CD4-positive, alpha-beta T cell (primary cell): Measurements from ENCODE around the gene SHOC2. TPM values are rescaled to one million over a fixed set of nuclear protein-coding genes. Genes with fewer than 3 reads are reported as not detected.
A peak's percentile ranks its signal among the peaks of the same experiment; 100 is the strongest.

Experiments used
- ATAC-seq: fragments of 200-7000 bp; cut with Tn5 transposase; one replicate; pipeline ENCODE4 v1.10.0; 2022; ENCODE audit warnings: mild to moderate bottlenecking; ENCODE audit not compliant: poor library complexity
- CTCF ChIA-PET: fragments of 350-600 bp; sonication (Branson Sonifier 250); formaldehyde crosslinking; loops from one replicate; lab custom pipeline; 2021; ENCODE audit warnings: antibody characterized with exemption, inconsistent platforms; lab: Charles Lee
- POLR2A ChIA-PET: fragments of 350-600 bp; sonication (Branson Sonifier 250); formaldehyde crosslinking; loops from one replicate; lab custom pipeline; 2021; ENCODE audit warnings: antibody characterized with exemption, inconsistent platforms; lab: Charles Lee
- DNase-seq, 14 experiments: peaks; one replicate each; pipeline ENCODE4 v3.0.0-alpha.2; 2013 to 2020; ENCODE audit warnings: mixed read lengths in 2 of 14
- H3K27ac ChIP-seq, 2 donors: one replicate each; pipeline versions ENCODE4 v1.5.1 to v1.7.0; 2013; ENCODE audit warnings: low read length in 2 of 2, low read depth in 1 of 2, mild to moderate bottlenecking in 1 of 2
- H3K27me3 ChIP-seq, 2 experiments: 1 replicate in 1 of 2; 2 replicates in 1 of 2; pipeline versions ENCODE4 v1.6.1 to v1.7.0; 2013; ENCODE audit warnings: low read length in 2 of 2, control low read depth in 1 of 2, mild to moderate bottlenecking in 1 of 2, moderate library complexity in 1 of 2; ENCODE audit not compliant: insufficient read depth in 2 of 2, control insufficient read depth in 1 of 2
- H3K36me3 ChIP-seq: one replicate; pipeline ENCODE4 v1.6.1; 2013; ENCODE audit warnings: low read length, control low read depth; ENCODE audit not compliant: insufficient read depth
- H3K4me1 ChIP-seq: one replicate; pipeline ENCODE4 v1.6.1; 2013; ENCODE audit warnings: low read length, control low read depth; ENCODE audit not compliant: insufficient read depth
- H3K4me3 ChIP-seq: one replicate; pipeline ENCODE4 v1.5.1; 2013; ENCODE audit warnings: mild to moderate bottlenecking, low read length, moderate library complexity
- H3K9me3 ChIP-seq, 2 experiments: 1 replicate in 1 of 2; 2 replicates in 1 of 2; pipeline versions ENCODE4 v1.6.1 to v1.7.0; 2013; ENCODE audit warnings: low read length in 2 of 2, mild to moderate bottlenecking in 2 of 2, control low read depth in 1 of 2, moderate library complexity in 1 of 2; ENCODE audit not compliant: control insufficient read depth in 1 of 2, insufficient read depth in 1 of 2
- H3K27ac Mint-ChIP-seq: one replicate; pipeline ENCODE4 v1.8.0; 2020; ENCODE audit warnings: mixed read lengths
- H3K27me3 Mint-ChIP-seq: one replicate; pipeline ENCODE4 v1.8.0; 2021; ENCODE audit warnings: mixed read lengths
- H3K36me3 Mint-ChIP-seq: one replicate; pipeline ENCODE4 v1.8.0; 2021; ENCODE audit warnings: low read depth, mixed read lengths
- H3K4me1 Mint-ChIP-seq: one replicate; pipeline ENCODE4 v1.8.0; 2021; ENCODE audit warnings: low read depth, mixed read lengths
- H3K4me3 Mint-ChIP-seq: one replicate; pipeline ENCODE4 v1.8.0; 2020; ENCODE audit warnings: mild to moderate bottlenecking, mixed read lengths
- H3K9me3 Mint-ChIP-seq: one replicate; pipeline ENCODE4 v1.8.0; 2020; ENCODE audit warnings: mixed read lengths
- CTCF ChIP-seq: fragments of 200-600 bp; IDR thresholded peaks from one replicate; pipeline ENCODE4 v1.8.0; 2022; ENCODE audit warnings: antibody characterized with exemption, mild to moderate bottlenecking
- intact Hi-C, 2 experiments: fragments of 100-400 bp; cut with DNase I in 1 of 2; cut with micrococcal nuclease in 1 of 2; formaldehyde crosslinking; loops; one replicate each; pipeline versions ENCODE4 v1.15.1 to v1.9.0; 2023 to 2025; cut with DNase I, micrococcal nuclease
- total RNA-seq, 174 experiments: library from RNA in 2 of 174; stranded (reverse) in 2 of 174; gene quantifications; one replicate each; pipeline ENCODE4 v1.2.3 and lab custom pipeline; 2021 to 2026

The SHOC2 gene
- total RNA-seq, 2 experiments from 2014 or later = 65.9 to 66.9 TPM

- no peak for TF ChIP-seq CTCF
- ChIA-PET POLR2A (interaction anchor here (0.6 to 2.1 kb wide), 8 partner anchors 9 to 74 kb away, joined by 3 to 8 read pairs (median 4); no protein-coding TSS in a partner anchor), CTCF (interaction anchor here (0.5 to 2.2 kb wide), 3 partner anchors 19 to 1502 kb away, joined by 3 to 6 read pairs (median 5); no protein-coding TSS in a partner anchor)
- DNase-seq (no peak), ATAC-seq (no peak)
- H3K4me3 Mint-ChIP-seq = peak overlapping the region; percentile 18
- Histone ChIP-seq H3K4me1 (peaks cover 14% of the 10 kb centered on the region), H3K36me3 (peaks cover 48% of the 10 kb centered on the region), H3K27ac (peak overlapping the region in 1 of 2 donors; percentile 11), H3K9me3 (no peaks in the 10 kb centered on the region), H3K27me3 (no peaks in the 10 kb centered on the region), H3K4me3 (no peak overlapping the region)
- no peaks in the 10 kb centered on the region for H3K9me3 Mint-ChIP-seq
- peaks cover 75% of the 10 kb centered on the region for H3K36me3 Mint-ChIP-seq
- intact Hi-C loops = no loop called here
- H3K27ac Mint-ChIP-seq = peak overlapping the region; percentile 56
- H3K27me3 Mint-ChIP-seq = no peaks in the 10 kb centered on the region
- peaks cover 82% of the 10 kb centered on the region for H3K4me1 Mint-ChIP-seq
These were observed 42.6 kb upstream of the SHOC2 start for GRCh38 chr10:110876788-110877187.

- POLR2A ChIA-PET = interaction anchor here (0.7 to 1.9 kb wide), 6 partner anchors 10 to 77 kb away, joined by 4 to 9 read pairs (median 4); no protein-coding TSS in a partner anchor
- peaks cover 89% of the 10 kb centered on the region for H3K36me3 Mint-ChIP-seq
These were observed 39.4 kb upstream of the SHOC2 start for GRCh38 chr10:110880012-110880411.

GRCh38 chr10:110881247-110881646 is 38.2 kb upstream of the SHOC2 start:
- Mint-ChIP-seq H3K27ac (peak overlapping the region; percentile 54), H3K4me1 (peaks cover 87% of the 10 kb centered on the region), H3K27me3 (no peaks in the 10 kb centered on the region), H3K9me3 (no peaks in the 10 kb centered on the region), H3K4me3 (no peak overlapping the region), H3K36me3 (peaks cover 92% of the 10 kb centered on the region)
- Histone ChIP-seq H3K27me3 (no peaks in the 10 kb centered on the region), H3K27ac (peak overlapping the region in 1 of 2 donors; percentile 1), H3K36me3 (peaks cover 77% of the 10 kb centered on the region), H3K4me3 (no peak overlapping the region), H3K4me1 (peaks cover 18% of the 10 kb centered on the region), H3K9me3 (no peaks in the 10 kb centered on the region)
- no peak for DNase-seq
- no peak for TF ChIP-seq CTCF
- intact Hi-C loops = loop anchor here in 1 of 2 experiments (2.0 kb wide), 1 partner anchor 14 kb away; no protein-coding TSS in a partner anchor
- ChIA-PET POLR2A (interaction anchor here (0.5 to 3.4 kb wide), 3 partner anchors 8 to 24 kb away, joined by 3 to 11 read pairs (median 4); no protein-coding TSS in a partner anchor), CTCF (no interaction called here)
- no peak for ATAC-seq

More at GRCh38 chr10:110880012-110880411, 39.4 kb upstream of the SHOC2 start:
- CTCF ChIA-PET = interaction anchor here (1.0 to 1.4 kb wide), 2 partner anchors 19 to 30 kb away, joined by 3 read pairs; no protein-coding TSS in a partner anchor
- Mint-ChIP-seq H3K9me3 (no peaks in the 10 kb centered on the region), H3K27ac (peak overlapping the region; percentile 56), H3K27me3 (no peaks in the 10 kb centered on the region), H3K4me3 (peak overlapping the region; percentile 1), H3K4me1 (peaks cover 89% of the 10 kb centered on the region)
- intact Hi-C loops = loop anchor here in 1 of 2 experiments (2.0 kb wide), 1 partner anchor 15 kb away; no protein-coding TSS in a partner anchor
- Histone ChIP-seq H3K27me3 (no peaks in the 10 kb centered on the region), H3K4me1 (peaks cover 22% of the 10 kb centered on the region), H3K4me3 (no peak overlapping the region), H3K9me3 (no peaks in the 10 kb centered on the region), H3K27ac (no peak overlapping the region), H3K36me3 (peaks cover 71% of the 10 kb centered on the region)
- no peak for TF ChIP-seq CTCF
- peak; percentile 21 for ATAC-seq
- no peak for DNase-seq
